WTC11 (cell line): ENCODE results near the gene OPRM1. TPM values are rescaled to one million over a fixed set of nuclear protein-coding genes. Genes with fewer than 3 reads are reported as not detected.

ENCODE experiments used
- ATAC-seq: fragments of 200-7000 bp; cut with Tn5 transposase; 2 replicates; pipeline ENCODE4 v1.10.0; 2021; ENCODE audit warnings: mild to moderate bottlenecking, moderate library complexity
- CTCF ChIA-PET: fragments of 300-600 bp; sonication (Branson Sonifier 250); formaldehyde crosslinking; loops from one replicate; lab custom pipeline; 2021; ENCODE audit warnings: antibody characterized with exemption; lab: Charles Lee
- POLR2A ChIA-PET: fragments of 350-600 bp; sonication (Branson Sonifier 250); formaldehyde crosslinking; loops from one replicate; lab custom pipeline; 2021; ENCODE audit warnings: antibody characterized with exemption; lab: Charles Lee
- DNase-seq: peaks from one replicate; pipeline ENCODE4 v3.0.0; 2021; ENCODE audit warnings: low spot score
- H3K27ac Mint-ChIP-seq: 2 replicates; pipeline ENCODE4 v1.8.0; 2021; ENCODE audit warnings: mixed read lengths
- H3K27me3 Mint-ChIP-seq: 2 replicates; pipeline ENCODE4 v1.8.0; 2021; ENCODE audit warnings: low read depth, mild to moderate bottlenecking, moderate library complexity, mixed read lengths
- H3K36me3 Mint-ChIP-seq: 2 replicates; pipeline ENCODE4 v1.8.0; 2021; ENCODE audit warnings: mixed read lengths
- H3K4me1 Mint-ChIP-seq: 2 replicates; pipeline ENCODE4 v1.8.0; 2022; ENCODE audit warnings: mixed read lengths
- H3K4me3 Mint-ChIP-seq: 2 replicates; pipeline ENCODE4 v1.8.0; 2021; ENCODE audit warnings: mild to moderate bottlenecking, moderate library complexity, mixed read lengths
- H3K9me3 Mint-ChIP-seq: 2 replicates; pipeline ENCODE4 v1.8.0; 2021; ENCODE audit warnings: mixed read lengths
- GTF2I ChIP-seq: fragments of 250-450 bp; sonication (Bioruptor Pico); conservative IDR thresholded peaks from 2 replicates; pipeline ENCODE4 v1.4.0; 2021; ENCODE audit warnings: mild to moderate bottlenecking
- KAT7 ChIP-seq: sonication (generic); formaldehyde crosslinking; IDR thresholded peaks from 2 replicates; pipeline ENCODE4 v1.8.1; 2023; ENCODE audit warnings: missing genetic modification reagents, mild to moderate bottlenecking, borderline replicate concordance
- MYBL2 ChIP-seq: sonication (generic); formaldehyde crosslinking; IDR thresholded peaks from 2 replicates; pipeline ENCODE4 v1.8.1; 2023; ENCODE audit warnings: mild to moderate bottlenecking, moderate library complexity, missing genetic modification reagents
- NFYB ChIP-seq: sonication (generic); formaldehyde crosslinking; conservative IDR thresholded peaks from 2 replicates; pipeline ENCODE4 v1.8.0; 2022; ENCODE audit warnings: low read depth, missing genetic modification reagents
- NR3C1 ChIP-seq: sonication (generic); formaldehyde crosslinking; conservative IDR thresholded peaks from 2 replicates; pipeline ENCODE4 v1.8.1; 2023; ENCODE audit warnings: low read depth, mild to moderate bottlenecking, missing genetic modification reagents
- PRRX2 ChIP-seq: fragments of 250-450 bp; sonication (Bioruptor Pico); IDR thresholded peaks from 2 replicates; pipeline ENCODE4 v1.8.0; 2021; ENCODE audit warnings: mild to moderate bottlenecking
- SP1 ChIP-seq: sonication (generic); formaldehyde crosslinking; conservative IDR thresholded peaks from 2 replicates; pipeline ENCODE4 v1.8.1; 2022; ENCODE audit warnings: missing genetic modification reagents
- TEAD4 ChIP-seq: sonication (generic); formaldehyde crosslinking; IDR thresholded peaks from 2 replicates; pipeline ENCODE4 v1.8.0; 2022; ENCODE audit warnings: mild to moderate bottlenecking, missing genetic modification reagents
- ZBTB21 ChIP-seq: sonication (generic); formaldehyde crosslinking; IDR thresholded peaks from 2 replicates; pipeline ENCODE4 v1.8.1; 2023; ENCODE audit warnings: mild to moderate bottlenecking, missing genetic modification reagents, borderline replicate concordance
- ZNF263 ChIP-seq: sonication (generic); formaldehyde crosslinking; IDR thresholded peaks from 2 replicates; pipeline ENCODE4 v1.8.1; 2022; ENCODE audit warnings: low read depth, mild to moderate bottlenecking, moderate library complexity, missing genetic modification reagents
- total RNA-seq: library from RNA; stranded (reverse); gene quantifications from 3 replicates; pipeline ENCODE4 v1.2.3, GENCODE V29; 2021
- TF ChIP-seq, protein P1 (sequence below): sonication (generic); formaldehyde crosslinking; IDR thresholded peaks from 2 replicates; pipeline ENCODE4 v1.8.0; 2022; ENCODE audit warnings: missing genetic modification reagents
- TF ChIP-seq, protein P2 (sequence below): sonication (generic); formaldehyde crosslinking; IDR thresholded peaks from 2 replicates; pipeline ENCODE4 v1.8.1; 2022; ENCODE audit warnings: mild to moderate bottlenecking, missing genetic modification reagents, moderate library complexity, borderline replicate concordance
- TF ChIP-seq, protein P3 (sequence below): fragments of 250-450 bp; sonication (Bioruptor Pico); IDR thresholded peaks from 2 replicates; pipeline ENCODE4 v1.9.0; 2021; ENCODE audit warnings: moderate library complexity, mild to moderate bottlenecking, inconsistent platforms, borderline replicate concordance
- TF ChIP-seq, protein P4 (sequence below): fragments of 250-450 bp; sonication (Bioruptor Pico); IDR thresholded peaks from 2 replicates; pipeline ENCODE4 v2.1.2; 2022; ENCODE audit warnings: mild to moderate bottlenecking, moderate library complexity
- TF ChIP-seq, protein P5 (sequence below): sonication (generic); formaldehyde crosslinking; IDR thresholded peaks from 2 replicates; pipeline ENCODE4 v1.8.1; 2022; ENCODE audit warnings: missing genetic modification reagents, borderline replicate concordance
- TF ChIP-seq, protein P6 (sequence below): sonication (generic); formaldehyde crosslinking; IDR thresholded peaks from 2 replicates; pipeline ENCODE4 v1.8.1; 2023; ENCODE audit warnings: mild to moderate bottlenecking, missing genetic modification reagents
- TF ChIP-seq, protein P7 (sequence below): fragments of 200-600 bp; IDR thresholded peaks from 2 replicates; pipeline ENCODE4 v1.8.0; 2022; ENCODE audit warnings: antibody characterized with exemption
- TF ChIP-seq, protein P8 (sequence below): fragments of 250-450 bp; sonication (Bioruptor Pico); IDR thresholded peaks from 2 replicates; pipeline ENCODE4 v1.8.0; 2021; ENCODE audit warnings: mild to moderate bottlenecking

OPRM1 gene
- total RNA-seq, 1 experiment from 2014 or later: not detected

DNA sequence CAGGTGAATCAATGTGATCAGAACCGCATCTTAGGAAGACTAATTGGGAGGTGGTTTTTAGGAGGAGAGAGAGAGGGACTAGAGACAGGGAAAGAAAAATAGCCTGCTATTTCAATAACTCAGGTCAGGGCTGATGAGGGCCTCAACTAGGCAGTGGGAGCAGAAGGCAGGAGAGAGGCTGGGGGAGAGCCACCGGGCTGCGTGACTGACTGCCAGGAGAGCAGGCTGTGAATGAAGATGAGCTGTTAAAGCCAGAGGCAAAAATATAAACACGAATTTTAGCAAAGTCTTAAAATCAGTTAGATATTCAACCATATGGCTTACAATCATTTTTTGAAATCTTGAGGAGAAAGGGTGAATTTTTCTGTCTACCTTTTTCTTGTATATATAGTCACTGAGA lies 168.0 kb downstream of the OPRM1 start (continued):
- TF ChIP-seq, protein P1, sequence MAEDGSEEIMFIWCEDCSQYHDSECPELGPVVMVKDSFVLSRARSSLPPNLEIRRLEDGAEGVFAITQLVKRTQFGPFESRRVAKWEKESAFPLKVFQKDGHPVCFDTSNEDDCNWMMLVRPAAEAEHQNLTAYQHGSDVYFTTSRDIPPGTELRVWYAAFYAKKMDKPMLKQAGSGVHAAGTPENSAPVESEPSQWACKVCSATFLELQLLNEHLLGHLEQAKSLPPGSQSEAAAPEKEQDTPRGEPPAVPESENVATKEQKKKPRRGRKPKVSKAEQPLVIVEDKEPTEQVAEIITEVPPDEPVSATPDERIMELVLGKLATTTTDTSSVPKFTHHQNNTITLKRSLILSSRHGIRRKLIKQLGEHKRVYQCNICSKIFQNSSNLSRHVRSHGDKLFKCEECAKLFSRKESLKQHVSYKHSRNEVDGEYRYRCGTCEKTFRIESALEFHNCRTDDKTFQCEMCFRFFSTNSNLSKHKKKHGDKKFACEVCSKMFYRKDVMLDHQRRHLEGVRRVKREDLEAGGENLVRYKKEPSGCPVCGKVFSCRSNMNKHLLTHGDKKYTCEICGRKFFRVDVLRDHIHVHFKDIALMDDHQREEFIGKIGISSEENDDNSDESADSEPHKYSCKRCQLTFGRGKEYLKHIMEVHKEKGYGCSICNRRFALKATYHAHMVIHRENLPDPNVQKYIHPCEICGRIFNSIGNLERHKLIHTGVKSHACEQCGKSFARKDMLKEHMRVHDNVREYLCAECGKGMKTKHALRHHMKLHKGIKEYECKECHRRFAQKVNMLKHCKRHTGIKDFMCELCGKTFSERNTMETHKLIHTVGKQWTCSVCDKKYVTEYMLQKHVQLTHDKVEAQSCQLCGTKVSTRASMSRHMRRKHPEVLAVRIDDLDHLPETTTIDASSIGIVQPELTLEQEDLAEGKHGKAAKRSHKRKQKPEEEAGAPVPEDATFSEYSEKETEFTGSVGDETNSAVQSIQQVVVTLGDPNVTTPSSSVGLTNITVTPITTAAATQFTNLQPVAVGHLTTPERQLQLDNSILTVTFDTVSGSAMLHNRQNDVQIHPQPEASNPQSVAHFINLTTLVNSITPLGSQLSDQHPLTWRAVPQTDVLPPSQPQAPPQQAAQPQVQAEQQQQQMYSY: no peak
- TF ChIP-seq GTF2I (CRISPR knock-in tag): no peak
- TF ChIP-seq, protein P2, sequence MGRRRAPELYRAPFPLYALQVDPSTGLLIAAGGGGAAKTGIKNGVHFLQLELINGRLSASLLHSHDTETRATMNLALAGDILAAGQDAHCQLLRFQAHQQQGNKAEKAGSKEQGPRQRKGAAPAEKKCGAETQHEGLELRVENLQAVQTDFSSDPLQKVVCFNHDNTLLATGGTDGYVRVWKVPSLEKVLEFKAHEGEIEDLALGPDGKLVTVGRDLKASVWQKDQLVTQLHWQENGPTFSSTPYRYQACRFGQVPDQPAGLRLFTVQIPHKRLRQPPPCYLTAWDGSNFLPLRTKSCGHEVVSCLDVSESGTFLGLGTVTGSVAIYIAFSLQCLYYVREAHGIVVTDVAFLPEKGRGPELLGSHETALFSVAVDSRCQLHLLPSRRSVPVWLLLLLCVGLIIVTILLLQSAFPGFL (CRISPR knock-in tag): no peak
- TF ChIP-seq, all 79 proteins: peak for 0

DNA sequence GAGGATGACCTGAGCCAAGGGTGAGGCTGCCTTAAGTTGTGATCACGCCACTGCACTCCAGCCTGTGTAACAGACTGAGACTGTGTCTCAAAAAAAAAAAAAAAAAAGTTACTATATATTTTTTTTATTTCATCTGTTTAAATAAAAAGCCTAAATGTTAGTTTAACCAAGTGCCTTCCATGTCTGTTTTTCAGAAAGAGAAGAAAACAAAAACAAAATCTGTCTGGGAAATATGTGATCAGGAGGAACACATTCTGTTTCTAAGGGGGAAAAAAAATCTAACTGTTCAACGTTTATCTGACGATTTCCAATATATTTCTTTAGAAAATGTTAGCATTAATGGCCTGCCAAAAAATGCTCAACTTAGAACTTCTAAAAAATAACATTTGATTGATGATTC lies 170.5 kb downstream of the OPRM1 start:
- H3K4me3 Mint-ChIP-seq: no peak overlapping the region
- TF ChIP-seq TEAD4 (CRISPR knock-in tag): no peak
- no peak for TF ChIP-seq NR3C1 (CRISPR knock-in tag)
- no peak for TF ChIP-seq SP1 (CRISPR knock-in tag)
- TF ChIP-seq NFYB (CRISPR knock-in tag): no peak
- no peak for TF ChIP-seq ZNF263
- TF ChIP-seq, protein P3, sequence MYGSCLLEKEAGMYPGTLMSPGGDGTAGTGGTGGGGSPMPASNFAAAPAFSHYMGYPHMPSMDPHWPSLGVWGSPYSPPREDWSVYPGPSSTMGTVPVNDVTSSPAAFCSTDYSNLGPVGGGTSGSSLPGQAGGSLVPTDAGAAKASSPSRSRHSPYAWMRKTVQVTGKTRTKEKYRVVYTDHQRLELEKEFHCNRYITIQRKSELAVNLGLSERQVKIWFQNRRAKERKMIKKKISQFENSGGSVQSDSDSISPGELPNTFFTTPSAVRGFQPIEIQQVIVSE (CRISPR knock-in tag): no peak
- TF ChIP-seq KAT7 (CRISPR knock-in tag): no peak
- TF ChIP-seq, protein P4, sequence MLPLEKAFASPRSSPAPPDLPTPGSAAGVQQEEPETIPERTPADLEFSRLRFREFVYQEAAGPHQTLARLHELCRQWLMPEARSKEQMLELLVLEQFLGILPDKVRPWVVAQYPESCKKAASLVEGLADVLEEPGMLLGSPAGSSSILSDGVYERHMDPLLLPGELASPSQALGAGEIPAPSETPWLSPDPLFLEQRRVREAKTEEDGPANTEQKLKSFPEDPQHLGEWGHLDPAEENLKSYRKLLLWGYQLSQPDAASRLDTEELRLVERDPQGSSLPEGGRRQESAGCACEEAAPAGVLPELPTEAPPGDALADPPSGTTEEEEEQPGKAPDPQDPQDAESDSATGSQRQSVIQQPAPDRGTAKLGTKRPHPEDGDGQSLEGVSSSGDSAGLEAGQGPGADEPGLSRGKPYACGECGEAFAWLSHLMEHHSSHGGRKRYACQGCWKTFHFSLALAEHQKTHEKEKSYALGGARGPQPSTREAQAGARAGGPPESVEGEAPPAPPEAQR (CRISPR knock-in tag): no peak
- TF ChIP-seq PRRX2 (CRISPR knock-in tag): no peak
- TF ChIP-seq, protein P5, sequence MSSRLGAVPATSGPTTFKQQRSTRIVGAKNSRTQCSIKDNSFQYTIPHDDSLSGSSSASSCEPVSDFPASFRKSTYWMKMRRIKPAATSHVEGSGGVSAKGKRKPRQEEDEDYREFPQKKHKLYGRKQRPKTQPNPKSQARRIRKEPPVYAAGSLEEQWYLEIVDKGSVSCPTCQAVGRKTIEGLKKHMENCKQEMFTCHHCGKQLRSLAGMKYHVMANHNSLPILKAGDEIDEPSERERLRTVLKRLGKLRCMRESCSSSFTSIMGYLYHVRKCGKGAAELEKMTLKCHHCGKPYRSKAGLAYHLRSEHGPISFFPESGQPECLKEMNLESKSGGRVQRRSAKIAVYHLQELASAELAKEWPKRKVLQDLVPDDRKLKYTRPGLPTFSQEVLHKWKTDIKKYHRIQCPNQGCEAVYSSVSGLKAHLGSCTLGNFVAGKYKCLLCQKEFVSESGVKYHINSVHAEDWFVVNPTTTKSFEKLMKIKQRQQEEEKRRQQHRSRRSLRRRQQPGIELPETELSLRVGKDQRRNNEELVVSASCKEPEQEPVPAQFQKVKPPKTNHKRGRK (CRISPR knock-in tag): no peak
- TF ChIP-seq ZBTB21 (CRISPR knock-in tag): no peak
- ATAC-seq (no peak), DNase-seq (no peak)
- H3K36me3 Mint-ChIP-seq: no peaks in the 10 kb centered on the region
- POLR2A ChIA-PET: no interaction called here
- CTCF ChIA-PET: interaction anchor here (0.5 kb wide), 1 partner anchor 68 kb away, joined by 3 read pairs; no protein-coding TSS in a partner anchor
- no peaks in the 10 kb centered on the region; the same call in 1 of the 2 replicates for H3K9me3 Mint-ChIP-seq
- H3K27ac Mint-ChIP-seq: no peak overlapping the region
- no peaks in the 10 kb centered on the region for H3K4me1 Mint-ChIP-seq
- H3K27me3 Mint-ChIP-seq: no peaks in the 10 kb centered on the region

DNA sequence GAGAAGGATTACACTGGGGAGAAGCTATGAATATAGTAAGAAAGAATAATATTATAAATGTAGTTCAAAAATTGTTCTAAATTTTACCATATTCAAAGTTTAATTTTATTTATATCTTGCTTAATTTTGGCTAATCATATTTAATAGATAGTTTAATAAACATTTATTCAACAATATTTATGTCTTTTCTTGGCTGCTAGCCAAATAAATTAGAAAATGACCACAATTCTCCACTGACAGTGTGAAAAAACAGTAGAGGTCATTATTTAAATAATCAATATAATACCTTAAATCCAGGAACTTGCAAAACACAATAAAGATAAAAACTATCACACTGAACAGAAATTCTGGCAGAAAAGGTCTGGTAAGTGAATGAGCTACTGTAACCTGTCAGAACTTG lies 171.6 kb downstream of the OPRM1 start:
- Mint-ChIP-seq H3K9me3 (no peaks in the 10 kb centered on the region), H3K36me3 (no peaks in the 10 kb centered on the region), H3K27ac (no peak overlapping the region), H3K27me3 (no peaks in the 10 kb centered on the region), H3K4me3 (no peak overlapping the region), H3K4me1 (no peaks in the 10 kb centered on the region)
- POLR2A ChIA-PET: no interaction called here
- CTCF ChIA-PET: interaction anchor here (0.9 kb wide), 2 partner anchors 10 to 382 kb away, joined by 3 read pairs; no protein-coding TSS in a partner anchor
- ATAC-seq (no peak), DNase-seq (no peak)
- TF ChIP-seq, protein P6, sequence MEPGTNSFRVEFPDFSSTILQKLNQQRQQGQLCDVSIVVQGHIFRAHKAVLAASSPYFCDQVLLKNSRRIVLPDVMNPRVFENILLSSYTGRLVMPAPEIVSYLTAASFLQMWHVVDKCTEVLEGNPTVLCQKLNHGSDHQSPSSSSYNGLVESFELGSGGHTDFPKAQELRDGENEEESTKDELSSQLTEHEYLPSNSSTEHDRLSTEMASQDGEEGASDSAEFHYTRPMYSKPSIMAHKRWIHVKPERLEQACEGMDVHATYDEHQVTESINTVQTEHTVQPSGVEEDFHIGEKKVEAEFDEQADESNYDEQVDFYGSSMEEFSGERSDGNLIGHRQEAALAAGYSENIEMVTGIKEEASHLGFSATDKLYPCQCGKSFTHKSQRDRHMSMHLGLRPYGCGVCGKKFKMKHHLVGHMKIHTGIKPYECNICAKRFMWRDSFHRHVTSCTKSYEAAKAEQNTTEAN: no peak
- TF ChIP-seq, protein P3 (CRISPR knock-in tag): no peak
- no peak for TF ChIP-seq MYBL2 (CRISPR knock-in tag)
- TF ChIP-seq, protein P7, sequence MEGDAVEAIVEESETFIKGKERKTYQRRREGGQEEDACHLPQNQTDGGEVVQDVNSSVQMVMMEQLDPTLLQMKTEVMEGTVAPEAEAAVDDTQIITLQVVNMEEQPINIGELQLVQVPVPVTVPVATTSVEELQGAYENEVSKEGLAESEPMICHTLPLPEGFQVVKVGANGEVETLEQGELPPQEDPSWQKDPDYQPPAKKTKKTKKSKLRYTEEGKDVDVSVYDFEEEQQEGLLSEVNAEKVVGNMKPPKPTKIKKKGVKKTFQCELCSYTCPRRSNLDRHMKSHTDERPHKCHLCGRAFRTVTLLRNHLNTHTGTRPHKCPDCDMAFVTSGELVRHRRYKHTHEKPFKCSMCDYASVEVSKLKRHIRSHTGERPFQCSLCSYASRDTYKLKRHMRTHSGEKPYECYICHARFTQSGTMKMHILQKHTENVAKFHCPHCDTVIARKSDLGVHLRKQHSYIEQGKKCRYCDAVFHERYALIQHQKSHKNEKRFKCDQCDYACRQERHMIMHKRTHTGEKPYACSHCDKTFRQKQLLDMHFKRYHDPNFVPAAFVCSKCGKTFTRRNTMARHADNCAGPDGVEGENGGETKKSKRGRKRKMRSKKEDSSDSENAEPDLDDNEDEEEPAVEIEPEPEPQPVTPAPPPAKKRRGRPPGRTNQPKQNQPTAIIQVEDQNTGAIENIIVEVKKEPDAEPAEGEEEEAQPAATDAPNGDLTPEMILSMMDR: no peak
- TF ChIP-seq, protein P8, sequence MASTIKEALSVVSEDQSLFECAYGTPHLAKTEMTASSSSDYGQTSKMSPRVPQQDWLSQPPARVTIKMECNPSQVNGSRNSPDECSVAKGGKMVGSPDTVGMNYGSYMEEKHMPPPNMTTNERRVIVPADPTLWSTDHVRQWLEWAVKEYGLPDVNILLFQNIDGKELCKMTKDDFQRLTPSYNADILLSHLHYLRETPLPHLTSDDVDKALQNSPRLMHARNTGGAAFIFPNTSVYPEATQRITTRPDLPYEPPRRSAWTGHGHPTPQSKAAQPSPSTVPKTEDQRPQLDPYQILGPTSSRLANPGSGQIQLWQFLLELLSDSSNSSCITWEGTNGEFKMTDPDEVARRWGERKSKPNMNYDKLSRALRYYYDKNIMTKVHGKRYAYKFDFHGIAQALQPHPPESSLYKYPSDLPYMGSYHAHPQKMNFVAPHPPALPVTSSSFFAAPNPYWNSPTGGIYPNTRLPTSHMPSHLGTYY: no peak
